PC-3 (cell line): ENCODE results near the gene NOG. TPM values are rescaled to one million over a fixed set of nuclear protein-coding genes. Genes with fewer than 3 reads are reported as not detected.

Source experiments
- ATAC-seq: fragments of 200-7000 bp; cut with Tn5 transposase; 2 replicates; pipeline ENCODE4 v1.9.1; 2020; ENCODE audit warnings: mild to moderate bottlenecking, moderate library complexity
- Bru-seq: library from RNA; stranded (reverse); fragments of 400-500 nt; gene quantifications from one replicate; lab custom pipeline; 2021; lab: Mats Ljungman, UMichigan
- BruChase-seq, 2 experiments: library from RNA; stranded (reverse); fragments of 400-500 nt; gene quantifications; one replicate each; lab custom pipeline; 2021; lab: Mats Ljungman, UMichigan
- BruUV-seq: library from RNA; stranded (reverse); fragments of 400-500 nt; replicated peaks from 2 replicates; lab custom pipeline; 2021; lab: Mats Ljungman, UMichigan
- CTCF ChIA-PET: fragments of 300-600 bp; sonication (Branson Sonifier 250); formaldehyde crosslinking; loops from one replicate; lab custom pipeline; 2022; ENCODE audit warnings: antibody characterized with exemption; lab: Charles Lee
- POLR2A ChIA-PET: fragments of 300-600 bp; sonication (Branson Sonifier 250); formaldehyde crosslinking; loops from one replicate; lab custom pipeline; 2022; ENCODE audit warnings: antibody characterized with exemption; ENCODE audit not compliant: unreplicated experiment; lab: Charles Lee
- DNase-seq: peaks from one replicate; pipeline ENCODE4 v3.0.0-alpha.2; 2015
- H2AFZ ChIP-seq: fragments of 300-600 bp; sonication (generic); 2 replicates; pipeline ENCODE4 v1.6.0; 2016; ENCODE audit warnings: antibody characterized with exemption, low read length
- H3F3A ChIP-seq: fragments of 300-600 bp; sonication (generic); one replicate; pipeline ENCODE4 v1.6.0; 2017; ENCODE audit warnings: antibody characterized with exemption, low read length, control low read depth, mild to moderate bottlenecking; ENCODE audit not compliant: unreplicated experiment
- H3K27ac ChIP-seq: fragments of 300-600 bp; sonication (generic); 2 replicates; pipeline ENCODE4 v1.5.1; 2016; ENCODE audit warnings: mild to moderate bottlenecking, low read length
- H3K27me3 ChIP-seq: fragments of 300-600 bp; sonication (generic); 2 replicates; pipeline ENCODE4 v1.6.1; 2016; ENCODE audit warnings: low read length, mixed read lengths
- H3K36me3 ChIP-seq: fragments of 300-600 bp; sonication (generic); 2 replicates; pipeline ENCODE4 v1.6.1; 2016; ENCODE audit warnings: low read depth, mixed run types, low read length, mixed read lengths
- H3K4me1 ChIP-seq: fragments of 300-600 bp; sonication (generic); 2 replicates; pipeline ENCODE4 v1.5.1; 2016; ENCODE audit warnings: low read length; ENCODE audit not compliant: insufficient read depth
- H3K4me2 ChIP-seq: fragments of 300-600 bp; sonication (generic); 2 replicates; pipeline ENCODE4 v1.6.0; 2016; ENCODE audit warnings: low read length
- H3K4me3 ChIP-seq: fragments of 300-600 bp; sonication (generic); 2 replicates; pipeline ENCODE4 v1.5.1; 2016; ENCODE audit warnings: mild to moderate bottlenecking, low read length, mixed read lengths
- H3K79me2 ChIP-seq: fragments of 300-600 bp; sonication (generic); 2 replicates; pipeline ENCODE4 v1.6.1; 2017; ENCODE audit warnings: low read length, mixed read lengths
- H3K9ac ChIP-seq: fragments of 300-600 bp; sonication (generic); 2 replicates; pipeline ENCODE4 v1.6.0; 2016; ENCODE audit warnings: mild to moderate bottlenecking, low read length
- H3K9me2 ChIP-seq: fragments of 300-600 bp; sonication (generic); replicated peaks from 2 replicates; pipeline ENCODE4 v1.6.1; 2016; ENCODE audit warnings: mixed run types, low read length, mixed read lengths
- H3K9me3 ChIP-seq: fragments of 300-600 bp; sonication (generic); 2 replicates; pipeline ENCODE4 v1.6.1; 2016; ENCODE audit warnings: low read length, mixed read lengths
- H4K20me1 ChIP-seq: fragments of 300-600 bp; sonication (generic); 2 replicates; pipeline ENCODE4 v1.6.1; 2016; ENCODE audit warnings: low read length, mixed read lengths
- EZH2 ChIP-seq: fragments of 300-600 bp; sonication (generic); IDR thresholded peaks from one replicate; pipeline ENCODE4 v1.6.1; 2017; ENCODE audit warnings: antibody characterized with exemption, mild to moderate bottlenecking, low read length; ENCODE audit not compliant: unreplicated experiment
- EZH2phosphoT487 ChIP-seq: fragments of 300-600 bp; sonication (generic); IDR thresholded peaks from 2 replicates; pipeline ENCODE4 v1.6.1; 2018; ENCODE audit warnings: mild to moderate bottlenecking, antibody characterized with exemption, low read length, borderline replicate concordance
- intact Hi-C: fragments of 100-400 bp; cut with micrococcal nuclease; formaldehyde crosslinking; loops from 2 replicates; pipeline ENCODE4 v1.9.0; 2023
- long read RNA-seq: library from polyadenylated mRNA; unstranded; transcript quantifications from one replicate; pipeline ENCODE4 v2.0.0, GENCODE V29; 2021; ENCODE audit not compliant: unreplicated experiment
- total RNA-seq: library from RNA; depleted of rRNA; stranded (reverse); fragments of >200 nt; gene quantifications from 2 replicates; pipeline ENCODE4 v1.2.3, GENCODE V29; 2014; rRNA removed
- TF ChIP-seq, protein P1 (sequence below): fragments of 300-600 bp; sonication (generic); conservative IDR thresholded peaks from 2 replicates; pipeline ENCODE4 v1.5.1; 2017; ENCODE audit warnings: antibody characterized with exemption, low read depth, mild to moderate bottlenecking, low read length

The NOG gene
- 23.9 and 30.6 TPM in 2 replicates for total RNA-seq
- percentile 80 among the genes with signal in this experiment for Bru-seq, nascent RNA
- percentile 94 among the genes with signal in this experiment for BruChase-seq, experiment 1, labeled RNA remaining after a 6-hour chase
- BruChase-seq, experiment 2, labeled RNA remaining after a 2-hour chase, result percentile 97 among the genes with signal in this experiment
- long read RNA-seq, transcript NOG-201 (1 exons, 1,892 nt), result major isoform, 87 of 87 reads
- long read RNA-seq, partial matches to known transcripts, result 0 of 87 reads
- long read RNA-seq, other reads (novel, unspliced or antisense), result 0 of 87 reads

DNA sequence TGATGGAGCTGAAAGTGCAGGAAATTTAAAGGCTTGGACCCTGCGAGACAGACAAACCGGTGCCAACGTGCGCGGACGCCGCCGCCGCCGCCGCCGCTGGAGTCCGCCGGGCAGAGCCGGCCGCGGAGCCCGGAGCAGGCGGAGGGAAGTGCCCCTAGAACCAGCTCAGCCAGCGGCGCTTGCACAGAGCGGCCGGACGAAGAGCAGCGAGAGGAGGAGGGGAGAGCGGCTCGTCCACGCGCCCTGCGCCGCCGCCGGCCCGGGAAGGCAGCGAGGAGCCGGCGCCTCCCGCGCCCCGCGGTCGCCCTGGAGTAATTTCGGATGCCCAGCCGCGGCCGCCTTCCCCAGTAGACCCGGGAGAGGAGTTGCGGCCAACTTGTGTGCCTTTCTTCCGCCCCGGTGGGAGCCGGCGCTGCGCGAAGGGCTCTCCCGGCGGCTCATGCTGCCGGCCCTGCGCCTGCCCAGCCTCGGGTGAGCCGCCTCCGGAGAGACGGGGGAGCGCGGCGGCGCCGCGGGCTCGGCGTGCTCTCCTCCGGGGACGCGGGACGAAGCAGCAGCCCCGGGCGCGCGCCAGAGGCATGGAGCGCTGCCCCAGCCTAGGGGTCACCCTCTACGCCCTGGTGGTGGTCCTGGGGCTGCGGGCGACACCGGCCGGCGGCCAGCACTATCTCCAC lies at the start of gene NOG:
Gene NOG (plus strand): TSS at position 54 of the 674 bp plus-strand sequence. CDS start 525 bp downstream, at position 579.
- H3K36me3 ChIP-seq, result no peaks in the 10 kb centered on the region
- peak within 1 kb of the TSS; percentile 51 for H3K9ac ChIP-seq
- H3K4me1 ChIP-seq, result peaks cover 23% of the 10 kb centered on the region
- intact Hi-C loops, result loop anchor here (1.0 to 2.0 kb wide), 5 partner anchors 36 to 241 kb away; partner anchors contain the start of gene DGKE
- H3K27me3 ChIP-seq, result peaks cover 16% of the 10 kb centered on the region
- H3F3A ChIP-seq, result no peaks in the 10 kb centered on the region
- H3K79me2 ChIP-seq, result peaks cover 21% of the 10 kb centered on the region
- POLR2A ChIA-PET, result interaction anchor here (0.6 to 1.1 kb wide), 7 partner anchors 34 to 1353 kb away, joined by 3 to 6 read pairs (median 5); partner anchors contain the start of gene TRIM25
- peak within 1 kb of the TSS; percentile 93 for H3K4me2 ChIP-seq
- ATAC-seq, result peak; percentile 53
- peak within 1 kb of the TSS; percentile 75 for H2AFZ ChIP-seq
- H3K9me3 ChIP-seq, result no peaks in the 10 kb centered on the region
- no peaks in the 10 kb centered on the region for H3K9me2 ChIP-seq
- CTCF ChIA-PET, result interaction anchor here (0.6 to 5.4 kb wide), 10 partner anchors 36 to 1241 kb away, joined by 3 to 76 read pairs (median 8); partner anchors contain the start of gene SCPEP1
- H3K4me3 ChIP-seq, result peak within 1 kb of the TSS; percentile 74
- no peaks in the 10 kb centered on the region for H4K20me1 ChIP-seq
- 0 out of 2 replicates have a peak, but pooled peaks have one; percentile 42 for TF ChIP-seq EZH2phosphoT487
- TF ChIP-seq EZH2, result no peak
- H3K27ac ChIP-seq, result peak within 1 kb of the TSS; percentile 19
- DNase-seq, result peak; percentile 79
- no TSS peak for BruUV-seq

- ChIA-PET POLR2A (interaction anchor here (0.6 kb wide), 1 partner anchor 50 kb away, joined by 10 read pairs; no protein-coding TSS in a partner anchor), CTCF (no interaction called here)
- Histone ChIP-seq H3K27ac (no peak overlapping the region), H3K4me1 (no peaks in the 10 kb centered on the region), H3K9me2 (no peaks in the 10 kb centered on the region), H4K20me1 (no peaks in the 10 kb centered on the region), H3K4me3 (no peak overlapping the region), H3K79me2 (no peaks in the 10 kb centered on the region), H3F3A (no peaks in the 10 kb centered on the region), H2AFZ (no peak overlapping the region), H3K27me3 (peaks cover 14% of the 10 kb centered on the region; the same call in 1 of the 2 replicates), H3K9me3 (no peaks in the 10 kb centered on the region), H3K4me2 (no peak overlapping the region), H3K9ac (no peak overlapping the region), H3K36me3 (no peaks in the 10 kb centered on the region)
- intact Hi-C loops, result no loop called here
- DNase-seq, result no peak
- no TSS peak for BruUV-seq
- no peak for ATAC-seq
- TF ChIP-seq EZH2 (no peak), EZH2phosphoT487 (no peak)
- TF ChIP-seq, protein P1, sequence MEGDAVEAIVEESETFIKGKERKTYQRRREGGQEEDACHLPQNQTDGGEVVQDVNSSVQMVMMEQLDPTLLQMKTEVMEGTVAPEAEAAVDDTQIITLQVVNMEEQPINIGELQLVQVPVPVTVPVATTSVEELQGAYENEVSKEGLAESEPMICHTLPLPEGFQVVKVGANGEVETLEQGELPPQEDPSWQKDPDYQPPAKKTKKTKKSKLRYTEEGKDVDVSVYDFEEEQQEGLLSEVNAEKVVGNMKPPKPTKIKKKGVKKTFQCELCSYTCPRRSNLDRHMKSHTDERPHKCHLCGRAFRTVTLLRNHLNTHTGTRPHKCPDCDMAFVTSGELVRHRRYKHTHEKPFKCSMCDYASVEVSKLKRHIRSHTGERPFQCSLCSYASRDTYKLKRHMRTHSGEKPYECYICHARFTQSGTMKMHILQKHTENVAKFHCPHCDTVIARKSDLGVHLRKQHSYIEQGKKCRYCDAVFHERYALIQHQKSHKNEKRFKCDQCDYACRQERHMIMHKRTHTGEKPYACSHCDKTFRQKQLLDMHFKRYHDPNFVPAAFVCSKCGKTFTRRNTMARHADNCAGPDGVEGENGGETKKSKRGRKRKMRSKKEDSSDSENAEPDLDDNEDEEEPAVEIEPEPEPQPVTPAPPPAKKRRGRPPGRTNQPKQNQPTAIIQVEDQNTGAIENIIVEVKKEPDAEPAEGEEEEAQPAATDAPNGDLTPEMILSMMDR, result no peak
These were observed 48.4 kb upstream of the NOG start for GRCh38 chr17:56545106-56545505.

GRCh38 chr17:56545930-56546329 lies 47.6 kb upstream of the NOG start:
- Histone ChIP-seq H2AFZ (no peak overlapping the region), H3K9me3 (no peaks in the 10 kb centered on the region), H3K4me3 (no peak overlapping the region), H4K20me1 (no peaks in the 10 kb centered on the region), H3K79me2 (no peaks in the 10 kb centered on the region), H3K9ac (no peak overlapping the region), H3K9me2 (no peaks in the 10 kb centered on the region), H3K27me3 (peaks cover 14% of the 10 kb centered on the region; the same call in 1 of the 2 replicates), H3K4me1 (no peaks in the 10 kb centered on the region), H3F3A (no peaks in the 10 kb centered on the region), H3K27ac (no peak overlapping the region), H3K36me3 (no peaks in the 10 kb centered on the region), H3K4me2 (no peak overlapping the region)
- ChIA-PET POLR2A (no interaction called here), CTCF (no interaction called here)
- TF ChIP-seq EZH2, result no peak
- TF ChIP-seq, protein P1, result no peak
- no peak for TF ChIP-seq EZH2phosphoT487
- DNase-seq (no peak), ATAC-seq (no peak)
- no TSS peak for BruUV-seq
- intact Hi-C loops, result no loop called here
